Skeletal muscle cell (primary cell): ENCODE measurements around the gene LLGL1.
"Not testable (repeated sequence)": the region's sequence is repeated elsewhere in the genome, so short reads cannot be mapped to it uniquely, and the experiment has no call there.

Experiments used
- DNase-seq: peaks from one replicate; pipeline ENCODE4 v3.0.0-alpha.2; 2010; ENCODE audit warnings: low read depth
- H3K4me3 ChIP-seq: 2 replicates; pipeline ENCODE4 v1.5.1; 2011; ENCODE audit warnings: low read depth, mild to moderate bottlenecking, control low read depth, low read length, moderate library complexity

The LLGL1 gene

DNA sequence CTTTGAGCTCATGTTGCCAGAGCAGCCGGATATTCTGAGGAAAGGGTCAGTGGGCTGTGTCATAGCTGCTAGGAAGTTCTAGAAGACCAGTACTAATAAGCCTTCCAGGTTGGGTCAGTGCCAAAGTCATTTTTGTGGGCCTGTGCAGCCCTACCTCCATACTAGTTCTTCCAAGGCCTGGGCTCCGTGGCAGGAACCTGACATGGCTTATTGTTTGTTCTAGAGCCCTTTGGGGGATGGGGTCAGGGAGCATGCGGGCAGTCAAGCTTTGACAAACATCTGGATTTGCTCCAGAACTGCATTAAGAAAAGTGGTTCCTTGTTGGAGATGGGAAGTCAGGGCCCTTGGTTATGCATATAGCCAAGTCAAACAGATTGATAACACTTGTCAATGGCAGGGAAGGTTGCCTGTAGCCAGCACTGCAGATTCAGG is 34.2 kb upstream of the LLGL1 start:
- H3K4me3 ChIP-seq = no peak overlapping the region
- DNase-seq = no peak

DNA sequence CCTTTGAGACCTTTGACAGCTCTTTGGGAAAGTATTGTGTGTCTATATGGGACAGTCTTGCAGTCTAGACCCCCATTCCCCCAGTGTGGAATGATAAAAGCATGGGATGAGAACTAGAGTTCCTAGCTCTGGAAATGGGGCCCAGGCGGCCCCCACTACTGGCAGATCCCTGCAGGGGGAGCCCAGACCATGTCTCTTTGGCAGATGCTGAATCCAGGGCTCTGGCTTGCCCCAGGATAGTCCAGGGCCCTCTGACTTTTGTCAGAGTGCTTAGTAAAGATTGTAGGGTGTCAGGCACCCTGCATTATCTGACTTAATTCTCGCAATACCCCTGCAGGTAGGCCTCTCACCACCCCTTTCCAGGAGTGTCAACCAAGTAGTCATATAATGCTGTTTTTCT is 33.5 kb upstream of the LLGL1 start:
- H3K4me3 ChIP-seq = no peak overlapping the region
- DNase-seq = no peak

DNA sequence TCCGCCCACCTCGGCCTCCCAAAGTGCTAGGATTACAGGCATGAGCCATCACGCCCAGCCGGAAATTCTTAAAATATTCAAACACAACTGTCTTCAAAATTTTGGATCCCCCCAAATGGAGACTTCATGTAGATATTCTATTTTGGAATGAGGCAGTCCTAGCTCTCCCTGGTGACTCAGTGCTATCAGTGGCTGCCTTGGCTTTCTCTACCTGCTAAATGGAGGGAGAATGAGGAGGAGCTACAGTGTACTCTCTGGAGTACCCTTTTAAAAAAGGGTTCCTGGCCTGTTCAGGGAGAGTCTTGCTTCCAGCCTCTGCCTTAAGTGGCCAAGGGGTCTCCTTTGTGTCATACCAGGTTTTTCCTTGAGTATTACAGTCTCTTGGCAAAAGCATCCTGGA is 31.0 kb upstream of the LLGL1 start:
- no peak for DNase-seq
- H3K4me3 ChIP-seq = no peak overlapping the region

DNA sequence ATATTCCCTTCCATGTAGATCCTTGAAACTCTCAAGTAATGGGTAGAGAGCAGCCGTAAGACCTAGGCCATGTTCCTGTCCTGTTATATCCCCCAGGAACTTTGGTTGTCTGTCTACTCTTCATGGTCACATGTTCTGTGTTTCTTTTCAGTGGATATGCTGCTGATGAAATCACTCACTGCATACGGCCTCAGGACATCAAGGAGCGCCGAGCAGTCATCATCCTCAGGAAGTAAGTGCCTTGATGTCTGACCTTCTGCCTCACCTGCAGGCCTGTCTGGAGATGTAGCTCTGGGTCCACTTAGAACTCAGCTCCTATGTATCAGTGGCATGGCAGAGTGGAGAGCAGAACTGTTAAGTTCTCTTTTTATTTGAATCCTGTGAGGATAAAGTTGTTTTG is 30.6 kb upstream of the LLGL1 start:
- H3K4me3 ChIP-seq = no peak overlapping the region
- no peak for DNase-seq

DNA sequence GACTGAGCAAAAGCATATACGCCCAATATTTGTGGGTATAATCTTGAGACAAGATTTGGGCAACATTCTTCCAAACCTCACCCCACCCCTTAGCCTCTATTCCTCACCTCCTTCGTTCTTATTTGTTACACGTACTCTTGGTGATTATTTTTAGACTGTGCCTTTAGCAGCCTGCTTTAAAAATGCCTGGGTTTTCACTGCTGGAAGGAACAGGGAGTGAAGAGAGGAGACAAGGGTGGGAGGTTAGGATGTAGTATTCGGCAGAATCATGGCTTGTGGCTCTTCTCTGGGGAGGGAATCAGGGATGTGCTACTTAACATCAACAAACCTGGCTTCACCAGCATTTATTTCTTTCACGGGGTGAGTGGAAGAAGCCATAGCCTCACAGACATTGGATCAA is 30.2 kb upstream of the LLGL1 start:
- H3K4me3 ChIP-seq = no peak overlapping the region
- DNase-seq = no peak

DNA sequence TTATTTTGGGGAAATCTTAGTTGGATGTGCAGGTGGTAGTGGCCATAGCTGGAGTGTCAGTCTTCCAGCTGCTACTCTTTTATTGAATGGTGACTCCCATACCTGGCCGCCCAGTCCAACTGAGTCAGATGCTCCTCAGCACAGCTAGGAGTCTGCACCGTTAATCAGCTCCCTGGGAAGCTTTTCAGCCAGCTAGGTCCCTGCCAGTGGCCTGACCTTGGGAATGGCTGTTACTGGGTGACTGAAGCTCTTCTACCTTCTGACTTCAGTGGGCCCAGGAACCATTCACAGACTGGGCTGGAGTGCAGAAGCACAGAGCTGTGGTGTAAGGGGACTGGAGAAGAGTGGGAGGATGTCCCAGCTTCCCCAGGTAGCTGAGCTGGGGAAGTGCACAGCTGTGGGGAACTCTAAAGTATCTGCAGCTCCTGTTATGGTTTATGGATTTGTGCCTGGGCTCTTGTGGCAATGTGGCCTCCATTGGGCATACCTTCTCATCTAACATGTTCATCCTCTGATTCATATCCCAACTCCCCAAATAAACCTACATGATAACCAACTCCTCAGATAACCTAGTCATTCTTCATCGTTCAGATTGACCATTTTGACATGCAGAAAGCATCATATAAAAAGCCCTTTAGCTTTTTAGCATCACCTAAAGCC is 27.8 kb upstream of the LLGL1 start:
- DNase-seq = no peak
- no peak overlapping the region for H3K4me3 ChIP-seq

DNA sequence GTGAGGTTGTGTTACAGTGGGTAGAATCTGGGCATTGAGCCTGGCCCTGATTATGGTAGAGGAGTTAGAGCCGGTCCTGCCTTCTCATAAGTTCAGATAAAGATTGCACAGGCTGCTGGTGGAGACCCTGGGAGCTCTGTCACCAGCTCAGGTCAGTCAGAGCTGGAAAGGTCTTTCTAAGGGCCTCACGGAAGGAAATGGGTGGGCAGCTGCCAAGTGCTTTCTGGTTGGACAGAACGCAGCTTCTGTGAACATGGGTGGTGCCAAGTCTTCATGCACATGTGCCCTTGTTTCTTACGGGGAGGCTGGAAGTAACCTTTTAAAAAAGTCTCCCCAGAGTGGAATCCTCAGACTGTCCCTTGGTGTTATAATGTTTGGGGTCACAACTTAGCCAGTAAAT is 26.9 kb upstream of the LLGL1 start:
- H3K4me3 ChIP-seq = no peak overlapping the region
- DNase-seq = no peak

DNA sequence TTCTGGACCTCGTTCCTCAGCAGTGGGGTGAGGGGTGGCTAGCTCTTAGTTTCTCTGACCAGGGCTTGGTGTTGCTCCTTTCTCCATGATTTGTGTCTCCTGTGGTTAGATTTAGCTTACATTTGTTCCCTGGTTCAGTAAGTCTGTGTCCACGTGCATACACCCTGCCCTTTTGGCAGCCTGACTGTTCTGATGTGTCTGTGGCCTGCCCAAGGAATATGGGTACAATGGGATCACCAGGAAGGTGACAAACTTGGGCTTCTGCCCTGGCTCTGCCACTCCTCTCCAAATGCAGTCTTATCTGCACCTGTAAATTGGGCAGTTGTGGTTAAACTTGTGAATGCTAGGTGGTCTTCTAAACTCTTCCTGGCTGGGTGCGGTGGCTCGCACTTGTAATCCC is 24.3 kb upstream of the LLGL1 start:
- DNase-seq = no peak
- no peak overlapping the region for H3K4me3 ChIP-seq

DNA sequence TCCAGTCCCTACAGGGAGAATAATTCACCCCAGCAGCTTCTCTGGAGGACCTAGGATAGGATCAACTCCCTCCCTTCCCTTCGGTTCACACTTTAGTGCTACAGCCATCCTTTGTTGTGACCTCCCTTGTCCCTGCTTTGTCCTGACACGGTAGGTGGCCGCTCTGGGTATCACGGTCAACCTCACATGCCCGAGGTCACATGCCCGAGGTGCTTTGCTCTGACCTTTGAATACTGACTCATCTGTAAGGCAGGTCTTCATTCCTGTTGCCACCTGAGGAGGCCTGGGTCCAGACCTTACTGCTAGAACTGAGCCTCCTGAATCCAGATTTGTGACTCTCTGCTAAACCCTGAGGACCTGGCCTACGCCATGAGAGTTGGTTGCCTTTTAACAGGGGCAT is 22.1 kb upstream of the LLGL1 start:
- DNase-seq = no peak
- no peak overlapping the region for H3K4me3 ChIP-seq

DNA sequence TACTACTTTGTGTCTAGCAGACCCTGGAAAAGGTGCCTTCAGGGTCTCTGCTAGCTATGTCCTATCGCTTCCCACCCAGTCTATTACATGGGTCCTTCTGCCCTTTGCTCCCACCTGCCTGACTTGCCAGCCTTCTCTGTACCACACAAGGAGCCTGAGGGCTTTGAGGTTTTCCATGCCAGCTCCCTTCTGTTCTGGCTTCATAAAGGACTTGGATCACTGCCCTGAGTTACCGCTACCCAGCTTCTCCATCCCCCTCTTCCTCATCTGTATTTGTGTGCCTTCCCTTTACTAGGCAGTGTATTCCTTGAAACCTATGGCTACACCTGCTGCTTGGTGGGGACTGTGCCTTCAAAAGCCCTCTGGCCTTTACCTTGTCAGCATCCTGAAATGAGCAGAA is 19.6 kb upstream of the LLGL1 start:
- no peak for DNase-seq
- H3K4me3 ChIP-seq = no peak overlapping the region

DNA sequence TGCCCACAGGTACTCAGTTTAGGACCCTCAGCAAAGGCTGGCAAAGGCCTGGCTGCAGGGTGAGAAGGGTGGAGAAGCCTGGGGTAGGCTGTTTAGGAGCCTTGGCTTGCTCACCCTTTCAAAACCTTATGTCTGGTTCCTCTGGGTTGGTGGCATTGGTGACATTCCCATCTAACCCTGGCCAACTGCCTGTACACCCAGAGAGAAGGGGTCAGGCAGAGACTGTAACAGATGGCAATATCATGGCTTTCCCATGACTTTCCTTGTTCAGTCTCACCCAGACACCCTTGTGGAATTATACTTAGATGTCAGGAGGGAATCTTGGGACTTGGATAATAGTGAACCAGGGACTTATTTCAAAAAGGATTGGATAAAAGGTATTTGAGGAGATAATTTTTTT is 18.5 kb upstream of the LLGL1 start:
- no peak for DNase-seq
- H3K4me3 ChIP-seq = no peak overlapping the region

DNA sequence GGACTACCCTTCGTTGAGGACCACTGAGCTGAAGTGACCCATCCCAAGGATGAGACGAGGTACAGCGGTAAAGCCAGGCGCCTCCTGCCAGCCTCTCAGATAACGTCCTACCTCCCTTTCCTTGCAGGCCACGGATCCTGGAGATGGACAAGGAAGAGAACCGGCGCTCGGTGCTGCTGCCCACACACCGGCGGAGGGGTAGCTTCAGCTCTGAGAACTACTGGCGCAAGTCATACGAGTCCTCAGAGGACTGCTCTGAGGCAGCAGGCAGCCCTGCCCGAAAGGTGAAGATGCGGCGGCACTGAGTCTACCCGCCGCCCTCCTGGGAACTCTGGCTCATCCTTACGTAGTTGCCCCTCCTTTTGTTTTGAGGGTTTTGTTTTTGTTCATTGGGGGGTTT is 17.3 kb upstream of the LLGL1 start:
- DNase-seq = no peak
- no peak overlapping the region for H3K4me3 ChIP-seq

DNA sequence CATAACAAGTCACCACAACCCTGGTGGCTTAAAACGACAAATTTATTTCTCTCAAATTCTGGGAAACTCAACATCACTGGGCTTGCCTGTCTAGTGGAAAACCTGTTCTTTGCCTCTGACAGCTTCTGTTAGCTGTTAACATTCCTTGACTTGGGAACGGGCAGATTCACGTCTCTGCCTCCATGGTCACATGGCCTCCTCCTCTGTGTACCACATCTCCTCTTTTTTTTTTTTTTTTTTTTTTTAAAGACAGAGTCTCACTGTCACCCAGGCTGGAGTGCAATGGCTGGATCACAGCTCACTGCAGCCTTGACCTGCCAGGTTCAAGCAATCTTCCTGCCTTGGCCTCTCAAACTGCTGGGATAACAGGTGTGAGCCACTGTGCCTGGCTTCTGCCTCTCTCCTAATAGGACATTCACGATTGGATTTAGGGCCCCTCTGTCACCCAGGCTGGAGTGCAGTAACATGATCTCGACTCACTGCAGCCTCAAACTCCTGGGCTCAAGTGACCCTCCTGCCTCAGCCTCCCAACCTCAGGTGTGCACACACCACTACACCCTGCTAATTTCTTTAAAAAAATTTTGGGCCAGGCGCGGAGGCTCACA is 11.7 kb upstream of the LLGL1 start:
- no peak for DNase-seq
- no peak overlapping the region for H3K4me3 ChIP-seq

DNA sequence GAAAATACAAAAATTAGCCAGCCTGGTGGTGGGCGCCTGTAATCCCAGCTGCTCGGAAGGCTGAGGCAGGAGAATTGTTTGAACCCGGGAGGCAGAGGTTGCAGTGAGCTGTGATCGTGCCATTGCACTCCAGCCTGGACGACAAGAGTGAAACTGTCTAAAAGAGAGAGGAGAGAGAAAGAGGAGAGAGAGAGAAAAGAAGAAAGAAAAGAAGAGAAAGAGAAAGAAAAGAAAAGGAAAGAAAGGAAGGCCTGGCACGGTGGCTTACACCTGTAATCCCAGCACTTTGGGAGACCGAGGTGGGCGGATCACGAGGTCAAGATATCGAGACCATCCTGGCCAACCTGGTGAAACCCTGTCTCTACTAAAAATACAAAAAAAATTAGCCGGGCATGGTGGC is 8.5 kb upstream of the LLGL1 start:
- not testable (repeated sequence) for H3K4me3 ChIP-seq, DNase-seq

DNA sequence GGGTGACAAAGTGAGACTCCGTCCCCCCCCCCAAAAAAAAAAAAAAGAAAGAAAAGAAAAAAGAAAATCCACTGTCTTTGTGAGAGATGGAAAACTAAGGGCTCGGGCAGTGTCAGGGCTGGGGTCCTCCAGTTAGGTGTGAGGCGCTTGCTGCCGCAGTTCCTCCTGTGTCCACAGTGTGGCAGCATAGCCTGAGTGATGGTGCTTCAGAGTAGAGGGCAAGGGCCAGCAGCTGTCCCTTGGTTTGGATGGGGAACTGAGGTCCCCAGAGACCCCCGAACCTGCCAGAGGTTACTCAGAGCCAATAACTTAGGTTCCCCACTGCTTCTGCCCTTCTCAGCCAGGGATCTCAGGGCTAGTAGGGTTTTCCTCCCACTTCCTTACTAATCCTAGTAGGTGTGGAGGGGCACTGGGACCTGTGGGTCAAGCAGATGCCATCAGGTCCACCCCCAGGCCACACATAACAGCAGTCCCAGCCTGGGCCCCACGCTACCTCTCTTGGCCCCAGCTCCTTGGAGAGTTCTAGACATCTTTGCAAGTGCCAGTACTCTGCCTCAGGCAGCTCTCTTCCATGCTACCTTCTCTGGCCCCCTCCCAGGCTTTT is 7.9 kb upstream of the LLGL1 start:
- DNase-seq = no peak
- no peak overlapping the region for H3K4me3 ChIP-seq

DNA sequence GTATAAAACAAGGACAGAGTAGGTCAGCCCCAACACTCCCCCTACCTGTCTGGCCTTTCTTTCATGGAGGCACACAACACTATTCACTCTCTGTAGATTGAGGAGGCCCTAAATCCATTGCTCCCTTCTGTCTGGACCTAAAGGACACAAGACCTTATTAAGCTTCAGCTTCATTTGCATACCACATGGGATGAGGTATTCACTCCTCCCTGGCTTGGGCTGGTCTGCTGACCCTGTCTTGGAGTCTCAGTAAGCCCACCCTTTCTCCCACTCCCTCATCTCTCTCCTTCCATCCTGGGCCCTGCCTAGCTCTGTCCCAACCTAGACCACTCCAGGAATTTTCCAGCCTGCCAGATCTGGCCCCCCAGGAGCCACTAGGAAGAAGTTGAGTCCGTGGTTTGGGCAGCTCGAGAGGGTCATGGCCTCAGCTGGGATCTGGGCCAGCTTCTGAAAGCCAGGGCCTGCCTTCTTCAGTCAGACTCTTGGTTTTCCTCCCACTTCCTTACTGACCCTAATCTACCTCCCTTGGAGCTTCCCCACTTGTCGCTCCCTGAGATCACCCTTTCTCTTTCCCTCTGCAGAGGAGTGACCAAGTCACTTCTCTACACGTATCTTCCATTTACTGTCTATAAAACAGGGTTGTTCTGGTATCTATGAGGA is 6.5 kb upstream of the LLGL1 start:
- no peak for DNase-seq
- H3K4me3 ChIP-seq = no peak overlapping the region

DNA sequence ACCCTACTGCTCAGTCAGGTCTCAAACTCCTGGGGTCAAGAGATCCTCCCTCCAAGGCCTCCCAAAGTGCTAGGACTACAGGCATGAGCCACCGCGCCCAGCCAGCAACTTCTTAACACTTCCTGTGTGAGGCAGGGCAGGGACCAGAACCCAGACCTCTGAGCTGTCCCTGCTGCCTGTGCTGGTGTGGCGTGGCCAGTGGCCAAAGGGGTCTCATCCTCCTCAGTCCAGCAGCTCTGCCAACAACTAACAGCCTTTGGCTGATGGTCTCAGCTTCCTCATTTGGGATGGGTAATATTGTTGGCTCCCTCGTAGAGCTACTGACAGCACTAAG is 1.4 kb upstream of the LLGL1 start:
- no peak overlapping the region for H3K4me3 ChIP-seq
- DNase-seq = no peak

DNA sequence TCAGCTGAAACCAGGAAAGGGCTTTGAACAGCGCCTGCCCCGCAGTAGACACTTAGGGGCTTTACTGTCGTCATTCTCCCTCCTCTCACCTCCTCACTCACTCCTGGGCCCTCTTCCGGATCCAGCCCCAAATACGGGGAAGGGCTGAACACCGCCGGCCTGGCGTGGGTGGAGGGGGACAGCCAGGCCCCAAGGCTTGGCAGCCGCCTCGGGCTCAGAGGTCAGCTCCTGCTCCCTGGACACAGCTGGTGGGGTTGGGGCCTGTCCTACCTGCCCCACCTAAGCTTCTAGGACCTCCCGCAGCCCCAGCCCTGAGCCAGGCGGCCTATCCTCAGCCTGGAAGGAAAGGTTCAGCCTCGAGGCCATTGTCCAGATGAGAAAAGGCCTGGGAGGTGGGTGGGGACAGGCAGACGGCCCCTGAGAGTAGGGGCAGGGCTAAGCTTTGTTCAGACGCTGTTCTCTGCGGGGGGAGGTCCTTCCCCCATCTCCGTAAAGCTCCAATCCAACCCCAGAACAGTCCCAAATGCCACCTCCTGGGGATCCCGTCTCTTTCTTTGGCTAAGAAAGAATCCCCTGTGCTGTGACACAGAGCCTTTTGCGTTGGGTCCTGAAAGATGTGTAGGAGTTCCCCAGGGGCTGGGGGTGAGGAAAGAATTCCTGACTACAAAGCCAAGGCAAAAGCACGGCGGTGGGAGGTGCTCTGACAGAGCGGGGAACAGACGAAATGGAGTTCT is 881 bp upstream of the LLGL1 start:
- DNase-seq = no peak
- peak overlapping the region; percentile 36 for H3K4me3 ChIP-seq

DNA sequence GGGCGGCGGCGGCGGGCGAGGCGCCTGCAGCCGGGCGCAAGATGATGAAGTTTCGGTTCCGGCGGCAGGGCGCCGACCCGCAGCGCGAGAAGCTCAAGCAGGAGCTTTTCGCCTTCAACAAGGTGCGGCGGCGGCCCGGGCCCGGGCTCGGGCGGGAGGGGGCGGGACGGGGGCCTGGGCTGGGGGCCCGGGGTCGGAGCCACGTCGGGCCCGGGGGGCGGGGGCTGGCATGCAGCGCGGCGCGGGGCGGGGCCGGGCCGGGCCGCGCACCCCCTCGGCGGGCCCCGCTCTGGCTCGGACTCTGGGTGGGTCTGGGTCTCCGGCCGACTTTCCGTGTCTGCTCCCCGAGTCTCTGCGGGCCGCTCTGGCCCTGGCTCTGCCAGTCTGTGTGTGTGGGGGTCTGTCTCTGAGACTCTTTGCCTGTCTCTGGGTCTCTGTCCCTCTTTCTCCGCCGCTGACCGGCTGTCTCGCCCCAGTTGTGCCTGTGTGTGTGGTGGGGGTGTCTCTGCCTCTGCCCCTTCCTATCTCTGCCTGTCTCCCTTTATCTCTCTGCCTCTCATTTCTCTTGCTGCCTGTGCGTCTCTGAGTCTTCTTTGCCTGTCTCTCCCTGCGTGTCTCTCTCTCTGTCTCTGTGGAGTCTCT is 328 bp downstream of the LLGL1 start:
- peak overlapping the region; percentile 74 for H3K4me3 ChIP-seq
- no peak for DNase-seq
